ENCODE data around the gene ASB13.

GRCh38 chr10:5618829-5619228 lies 47.6 kb downstream of the ASB13 start:
- TF ChIP-seq, protein P1, sequence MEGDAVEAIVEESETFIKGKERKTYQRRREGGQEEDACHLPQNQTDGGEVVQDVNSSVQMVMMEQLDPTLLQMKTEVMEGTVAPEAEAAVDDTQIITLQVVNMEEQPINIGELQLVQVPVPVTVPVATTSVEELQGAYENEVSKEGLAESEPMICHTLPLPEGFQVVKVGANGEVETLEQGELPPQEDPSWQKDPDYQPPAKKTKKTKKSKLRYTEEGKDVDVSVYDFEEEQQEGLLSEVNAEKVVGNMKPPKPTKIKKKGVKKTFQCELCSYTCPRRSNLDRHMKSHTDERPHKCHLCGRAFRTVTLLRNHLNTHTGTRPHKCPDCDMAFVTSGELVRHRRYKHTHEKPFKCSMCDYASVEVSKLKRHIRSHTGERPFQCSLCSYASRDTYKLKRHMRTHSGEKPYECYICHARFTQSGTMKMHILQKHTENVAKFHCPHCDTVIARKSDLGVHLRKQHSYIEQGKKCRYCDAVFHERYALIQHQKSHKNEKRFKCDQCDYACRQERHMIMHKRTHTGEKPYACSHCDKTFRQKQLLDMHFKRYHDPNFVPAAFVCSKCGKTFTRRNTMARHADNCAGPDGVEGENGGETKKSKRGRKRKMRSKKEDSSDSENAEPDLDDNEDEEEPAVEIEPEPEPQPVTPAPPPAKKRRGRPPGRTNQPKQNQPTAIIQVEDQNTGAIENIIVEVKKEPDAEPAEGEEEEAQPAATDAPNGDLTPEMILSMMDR (IDR thresholded peaks at IDR 0.05; ENCODE audit: low read length) = no peak
- TF ChIP-seq EZH2 (optimal IDR thresholded peaks at IDR 0.05; ENCODE audit: low read depth, low read length) = no peak
